GM21526 (cell line): Measurements from ENCODE around the gene ZFYVE1.
"Not testable (repeated sequence)": the region's sequence is repeated elsewhere in the genome, so short reads cannot be mapped to it uniquely, and the experiment has no call there.

Experiments
- ATAC-seq: cut with Tn5 transposase; IDR thresholded peaks from one replicate; pipeline ENCODE4 v1.9.1; 2021; ENCODE audit warnings: moderate library complexity; ENCODE audit not compliant: unreplicated experiment, low FRiP score

Gene ZFYVE1

DNA sequence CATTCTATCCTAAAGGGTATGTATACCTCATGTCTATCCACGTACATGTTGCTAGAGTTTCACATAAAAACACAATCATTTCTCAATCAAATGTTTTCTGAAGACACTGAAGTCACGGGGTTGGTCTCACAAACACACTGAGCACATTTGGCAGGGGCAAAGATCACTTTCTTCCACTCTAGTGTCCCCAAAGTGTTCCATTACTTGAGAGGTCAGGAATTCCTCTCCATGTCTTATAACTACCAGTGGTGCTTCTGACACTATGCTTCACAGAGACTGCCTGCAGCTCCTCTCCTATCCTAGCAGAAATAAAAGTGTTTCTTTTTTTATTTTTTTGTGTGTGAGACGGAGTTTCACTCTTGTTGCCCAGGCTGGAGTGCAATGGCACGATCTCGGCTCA is 19.1 kb downstream of the ZFYVE1 start:
- ATAC-seq, result no peak

DNA sequence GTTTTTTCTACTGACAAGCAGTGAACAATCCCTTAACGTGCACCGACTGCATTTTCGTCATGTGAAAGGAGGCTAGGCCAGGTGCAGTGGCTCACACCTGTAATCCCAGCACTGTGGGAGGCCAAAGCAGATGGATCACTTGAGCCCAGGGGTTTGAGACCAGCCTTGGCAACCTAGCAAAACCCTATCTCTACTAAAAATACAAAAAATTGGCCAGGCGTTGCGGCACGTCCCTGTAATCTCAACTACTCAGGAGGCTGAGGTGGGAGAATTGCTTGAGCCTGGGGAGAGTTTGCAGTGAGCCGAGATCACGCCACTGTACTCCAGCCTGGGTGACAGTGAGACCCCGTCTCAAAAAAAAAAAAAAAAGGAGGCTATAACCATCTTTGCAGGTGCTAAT is 22.3 kb downstream of the ZFYVE1 start:
- ATAC-seq, result not testable (repeated sequence)

DNA sequence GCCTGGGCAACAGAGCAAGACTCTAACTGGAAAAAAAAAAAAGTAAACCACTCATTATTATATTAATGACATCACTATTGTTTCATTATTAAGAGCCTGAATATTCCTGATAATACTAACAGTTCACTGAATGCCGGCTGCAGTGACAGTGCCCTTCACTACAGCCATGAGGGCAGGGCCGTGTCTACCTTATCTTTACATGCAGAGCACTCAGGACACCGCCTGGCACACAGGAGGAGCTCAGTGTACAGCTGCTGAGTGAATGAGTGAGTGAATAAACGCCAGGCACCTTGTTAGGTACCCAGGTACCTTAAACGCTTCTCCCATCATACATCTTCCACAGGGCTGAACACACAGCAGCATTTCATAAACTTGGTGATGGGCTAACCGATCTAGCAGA is 23.2 kb downstream of the ZFYVE1 start:
- no peak for ATAC-seq

DNA sequence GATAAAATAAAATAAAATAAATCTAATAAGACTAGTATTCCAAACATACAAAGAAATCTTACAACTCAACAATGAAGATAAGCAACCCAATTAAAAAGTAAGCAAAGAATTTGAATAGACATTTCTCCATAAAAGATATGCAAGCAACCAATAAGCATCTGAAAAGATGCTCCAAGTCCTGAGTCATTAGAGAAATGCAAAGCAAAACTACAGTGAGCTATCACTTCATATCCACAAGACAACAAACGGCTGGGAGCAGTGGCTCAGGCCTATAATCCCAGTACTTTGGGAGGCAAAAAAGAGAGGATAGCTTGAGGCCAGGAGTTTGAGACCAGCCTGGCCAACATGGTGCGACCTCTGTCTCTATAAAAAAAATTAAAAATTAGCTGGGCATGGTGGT is 26.8 kb downstream of the ZFYVE1 start:
- no peak for ATAC-seq

DNA sequence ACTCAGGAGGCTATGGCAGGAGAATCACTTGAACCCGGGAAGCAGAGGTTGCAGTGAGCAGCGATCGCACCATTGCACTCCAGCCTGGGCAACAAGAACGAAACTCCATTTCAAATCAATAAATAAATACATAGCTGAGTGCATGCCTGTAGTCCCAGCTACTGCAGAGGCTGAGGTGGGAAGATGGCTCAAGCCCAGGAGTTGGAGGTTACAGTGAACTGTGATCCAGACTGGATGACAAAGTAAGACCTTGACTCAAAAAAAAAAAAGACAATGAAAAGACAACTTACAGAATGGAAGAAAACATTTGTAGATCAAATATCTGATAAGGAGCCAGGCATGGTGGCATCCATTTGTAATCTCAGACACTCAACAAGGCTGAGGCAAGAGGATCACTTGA is 27.6 kb downstream of the ZFYVE1 start:
- ATAC-seq, result no peak

DNA sequence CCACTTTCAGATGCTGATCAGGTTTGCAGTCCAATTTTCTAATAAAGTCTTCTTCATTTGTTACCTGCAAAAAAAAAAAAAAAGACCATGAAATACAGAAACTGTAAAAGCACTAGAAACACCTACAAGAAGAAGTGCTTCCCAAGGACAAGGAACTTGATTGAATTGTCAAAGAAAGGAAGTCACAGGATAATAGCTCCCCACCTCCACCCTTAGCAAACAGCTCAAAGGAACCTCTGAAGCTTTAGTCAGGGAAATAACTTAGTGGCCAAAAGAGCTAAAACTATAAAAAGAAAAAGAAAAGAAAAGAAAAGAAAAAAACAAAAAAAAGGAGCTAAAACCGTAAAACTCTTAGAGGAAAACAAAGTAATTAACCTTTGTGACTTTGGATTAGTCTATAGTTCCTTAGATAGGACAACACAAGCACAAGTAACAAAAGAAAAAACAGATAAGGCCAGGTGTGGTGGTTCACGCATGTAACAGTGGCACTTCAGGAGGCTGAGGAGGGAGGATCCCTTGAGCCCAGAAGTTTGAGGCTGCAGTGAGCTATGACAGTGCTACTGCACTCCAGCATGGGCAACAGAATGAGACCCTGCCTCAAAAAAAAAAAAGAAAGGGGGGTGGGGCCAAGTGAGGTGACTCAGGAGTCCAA is 28.5 kb downstream of the ZFYVE1 start:
- ATAC-seq, result no peak

DNA sequence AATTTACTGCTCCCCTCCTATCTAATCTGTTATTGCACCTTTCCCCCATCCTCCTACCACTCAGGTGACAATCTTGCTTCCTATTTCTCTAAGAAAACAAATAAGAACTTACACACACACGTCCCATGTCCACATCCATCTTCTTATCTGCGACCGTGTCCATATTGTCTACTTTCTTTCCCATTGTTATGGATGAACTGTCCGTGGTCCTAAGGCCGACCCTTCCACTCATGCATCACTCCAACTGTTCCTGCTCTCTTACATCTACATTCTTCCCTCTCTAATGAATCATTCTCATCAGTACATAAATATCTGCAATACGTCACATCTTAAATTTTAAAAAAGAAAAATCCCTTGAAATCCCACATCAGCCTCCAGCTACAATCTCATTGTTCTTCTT is 30.0 kb downstream of the ZFYVE1 start:
- ATAC-seq, result no peak

DNA sequence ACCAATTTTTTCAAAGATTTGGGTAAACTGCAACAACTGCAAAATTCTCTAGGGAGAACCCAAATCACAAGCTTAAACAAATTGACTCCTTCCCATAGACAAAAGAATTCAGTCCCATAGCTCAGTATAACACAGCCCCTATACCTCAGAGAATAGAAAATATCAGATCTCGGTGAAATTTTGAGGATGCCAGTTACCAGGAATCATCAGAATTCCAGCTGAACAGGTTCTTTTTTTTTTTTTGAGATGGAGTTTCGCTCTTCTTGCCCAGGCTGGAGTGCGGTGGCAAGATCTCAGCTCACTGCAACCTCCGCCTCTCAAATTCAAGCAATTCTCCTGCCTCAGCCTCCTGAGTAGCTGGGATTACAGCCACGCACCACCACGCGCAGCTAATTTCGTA is 36.7 kb downstream of the ZFYVE1 start:
- ATAC-seq, result no peak

DNA sequence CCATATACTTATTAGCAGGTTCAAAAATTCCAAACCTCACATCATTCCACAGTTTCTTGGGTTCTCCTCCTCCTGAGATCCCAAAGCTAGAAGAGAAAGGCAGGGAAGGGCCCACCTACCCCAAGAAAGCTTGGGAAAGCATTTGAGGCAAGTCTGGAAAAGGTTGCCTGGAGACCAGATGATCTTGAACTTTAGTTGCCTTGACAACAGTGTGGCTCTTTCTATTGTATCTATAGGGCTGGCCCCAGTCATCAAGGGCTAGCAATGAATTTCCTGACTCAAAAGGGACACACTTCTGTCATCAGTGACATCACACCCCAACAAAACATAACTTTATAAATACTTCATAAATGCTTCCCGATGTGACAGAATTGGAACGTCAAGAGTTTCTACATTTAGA is 40.0 kb downstream of the ZFYVE1 start:
- no peak for ATAC-seq

DNA sequence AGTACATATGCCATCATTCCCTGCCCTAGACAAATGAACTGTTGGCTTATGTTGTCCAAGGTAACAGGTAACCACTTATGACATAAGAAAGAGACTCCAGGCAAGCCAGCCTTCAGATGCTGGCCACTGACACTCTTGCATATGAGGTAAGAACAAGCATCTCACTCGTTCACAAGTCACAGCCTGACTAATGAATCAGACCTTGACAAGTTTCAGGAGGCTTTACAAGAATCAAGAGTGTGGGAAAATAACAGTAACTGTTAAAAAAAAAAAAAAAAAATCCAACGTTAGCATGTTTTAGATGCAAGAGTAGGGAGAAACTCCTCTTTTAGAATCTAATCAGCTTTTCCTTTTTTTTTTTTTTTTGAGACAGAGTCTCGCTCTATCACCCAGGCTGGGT is 40.7 kb downstream of the ZFYVE1 start:
- no peak for ATAC-seq

DNA sequence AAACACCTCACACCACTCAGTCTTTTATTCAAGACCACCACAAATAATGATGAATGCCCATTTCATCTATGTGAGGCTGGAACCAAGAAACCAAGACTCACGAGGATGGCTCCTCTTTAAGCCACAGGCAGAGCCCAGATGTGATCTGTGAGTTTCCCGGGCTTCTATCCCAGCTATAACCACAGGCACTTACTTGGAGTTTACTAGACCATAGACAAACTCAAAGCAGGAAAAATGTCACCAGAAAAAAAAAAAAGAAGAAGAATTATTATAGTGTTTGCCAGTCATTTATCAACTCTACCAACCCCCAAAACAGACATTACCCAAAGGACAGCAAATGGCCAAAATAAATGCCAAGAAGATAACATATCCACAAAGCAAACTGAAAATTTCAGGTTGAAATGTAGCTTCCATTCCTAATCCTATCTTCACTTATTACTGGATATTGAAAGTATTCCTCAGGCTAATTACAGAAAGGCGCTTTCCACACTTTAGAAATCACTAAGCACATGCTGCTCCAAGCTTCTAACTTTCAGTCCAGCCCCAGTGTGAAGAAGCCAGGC is 44.7 kb downstream of the ZFYVE1 start:
- ATAC-seq, result no peak

DNA sequence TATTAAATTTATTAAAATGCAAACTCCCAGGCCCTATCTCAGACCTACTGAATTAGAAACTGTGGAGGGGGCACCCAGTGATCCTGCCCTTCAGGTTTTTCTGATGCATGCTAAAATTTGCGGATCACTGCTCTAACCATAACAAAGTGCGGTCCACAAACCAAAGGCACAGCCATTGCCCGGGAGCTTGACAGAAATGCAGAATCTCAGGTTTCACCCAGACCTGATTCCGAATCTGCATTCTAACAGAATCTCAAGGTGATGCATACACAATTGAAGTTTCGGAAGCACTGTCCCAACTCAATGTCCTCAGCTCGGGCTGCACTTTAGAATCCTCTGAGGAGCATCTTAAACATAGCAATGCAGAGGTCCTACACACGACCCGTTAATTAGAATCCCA is 46.0 kb downstream of the ZFYVE1 start:
- no peak for ATAC-seq

DNA sequence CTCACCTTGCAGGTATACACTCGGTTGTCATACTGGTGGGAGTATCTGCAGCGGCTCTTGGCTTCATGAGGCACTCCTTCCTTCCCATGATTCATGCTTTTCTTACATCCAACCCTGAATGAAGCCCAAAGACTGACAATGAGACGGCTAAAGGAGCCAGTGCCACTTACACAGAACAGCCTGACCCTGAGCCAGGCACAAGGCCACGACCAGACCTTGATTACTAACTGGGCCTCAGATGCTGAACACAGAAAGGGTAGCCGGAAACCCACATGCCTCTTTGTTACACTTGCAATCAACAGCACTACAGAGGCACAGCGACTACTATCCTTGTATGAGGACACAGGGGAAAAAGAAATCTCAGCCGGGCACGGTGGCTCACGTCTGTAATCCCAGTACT is 48.0 kb downstream of the ZFYVE1 start:
- no peak for ATAC-seq

DNA sequence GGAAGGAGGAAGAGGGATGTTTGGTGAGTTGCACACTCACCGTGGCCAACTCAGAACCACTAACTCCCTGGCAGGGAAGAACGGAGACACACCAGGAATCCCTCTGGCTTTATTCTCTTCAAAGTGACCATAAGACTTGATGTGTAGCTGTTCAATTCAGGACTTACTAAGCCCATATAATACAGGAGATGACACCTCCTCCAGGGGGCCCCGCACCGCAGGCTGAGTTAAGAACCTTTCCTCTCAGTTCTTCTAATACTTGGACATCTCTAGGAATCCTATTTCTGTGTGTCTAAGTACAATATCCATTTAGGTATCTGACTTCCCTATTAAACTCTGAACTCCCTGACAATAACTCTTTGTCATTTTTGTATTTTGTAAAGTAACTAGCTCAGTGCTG is 51.1 kb downstream of the ZFYVE1 start:
- no peak for ATAC-seq

DNA sequence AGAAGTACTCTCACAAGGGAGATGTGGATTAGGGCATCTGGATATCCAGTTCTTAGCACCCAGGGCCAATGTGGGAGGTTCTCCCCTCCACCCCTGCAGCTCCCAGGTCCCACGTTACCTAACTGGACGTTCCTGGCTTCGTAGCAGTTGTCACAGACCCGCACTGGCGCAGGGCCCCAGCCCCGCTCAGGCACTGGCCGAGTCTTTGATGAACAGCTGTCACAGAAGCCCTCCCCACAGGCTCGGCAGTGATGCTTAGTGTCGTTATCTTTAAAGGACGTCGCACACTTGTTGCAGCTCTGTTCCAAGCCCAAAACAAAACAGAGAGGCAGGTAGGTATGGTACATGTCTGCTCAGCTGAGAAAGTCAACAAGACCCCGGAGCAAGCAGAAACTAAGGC is 52.2 kb downstream of the ZFYVE1 start:
- ATAC-seq, result no peak

DNA sequence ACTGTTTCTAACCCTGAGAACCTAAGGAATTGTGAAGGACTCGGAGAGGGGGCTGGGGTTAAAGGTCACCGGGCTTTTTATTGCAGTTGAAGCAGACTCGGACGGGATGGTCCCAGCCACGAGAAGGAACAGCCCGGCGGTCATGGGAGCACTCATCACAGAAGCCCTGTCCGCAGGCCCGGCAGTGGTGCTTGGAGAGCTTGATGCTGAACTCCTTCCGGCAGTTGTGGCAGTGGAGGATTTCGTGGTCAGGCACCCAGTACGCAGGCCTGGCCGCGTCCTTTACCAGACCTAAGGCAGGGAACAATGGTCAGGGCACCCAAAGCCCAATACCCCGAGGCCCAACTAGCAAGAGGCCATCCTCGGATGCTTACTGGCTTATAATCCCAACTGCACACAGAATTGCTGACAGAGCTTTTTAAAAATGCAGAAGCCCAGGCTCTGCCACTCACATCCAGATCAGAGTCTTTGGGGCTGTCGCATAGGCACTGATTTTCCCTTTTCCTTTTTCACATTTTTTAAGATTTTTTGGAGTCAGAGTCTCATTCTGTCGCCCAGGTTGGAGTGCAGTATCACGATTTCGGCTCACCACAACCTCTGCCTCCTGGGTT is 56.0 kb downstream of the ZFYVE1 start:
- no peak for ATAC-seq

DNA sequence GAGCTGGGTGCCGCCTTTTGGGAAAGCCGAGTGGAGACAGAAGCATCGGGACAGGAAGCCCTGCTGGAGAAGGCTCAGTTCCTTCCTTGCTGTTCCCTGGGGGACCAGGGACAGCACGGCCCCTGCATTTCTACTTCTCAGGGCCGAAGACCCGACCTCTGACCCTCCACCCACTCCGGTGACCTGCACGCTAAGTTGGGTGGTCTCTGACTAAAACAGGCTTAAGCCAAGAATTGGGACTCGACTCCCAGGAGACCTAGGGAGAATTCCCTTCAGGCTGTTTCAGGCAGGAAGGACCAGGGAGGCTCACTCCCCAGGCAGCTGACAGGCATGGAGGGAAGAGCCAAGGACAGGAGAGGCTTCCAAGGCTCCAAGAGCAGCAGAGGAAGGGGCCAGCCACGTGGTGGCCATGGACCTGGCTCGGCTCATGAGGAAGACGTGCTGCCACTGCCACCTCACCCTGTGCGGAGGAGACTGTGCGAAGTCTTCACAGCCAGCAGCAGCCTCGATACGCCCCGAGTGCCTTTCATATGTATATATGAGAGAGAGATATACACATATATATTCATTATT is 56.8 kb downstream of the ZFYVE1 start:
- no peak for ATAC-seq

DNA sequence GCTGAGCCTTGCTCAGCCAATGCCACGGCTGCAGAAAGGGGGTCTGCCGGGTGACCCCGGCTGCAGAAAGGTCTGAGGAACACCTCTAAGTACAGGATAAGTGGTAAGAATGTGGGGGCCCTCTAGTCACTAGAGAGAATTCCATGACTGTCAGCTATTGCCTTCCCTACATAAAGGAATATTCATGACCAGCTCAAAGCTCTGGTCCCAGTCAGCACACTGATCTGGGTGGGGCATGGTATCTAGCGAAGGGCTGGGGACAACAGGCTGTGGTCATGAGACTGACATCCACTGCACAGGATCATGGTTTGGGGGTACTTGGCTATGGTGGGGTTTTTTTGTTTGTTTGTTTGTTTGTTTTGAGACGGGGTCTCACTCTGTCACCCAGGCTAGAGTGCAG is 58.6 kb downstream of the ZFYVE1 start:
- ATAC-seq, result no peak

DNA sequence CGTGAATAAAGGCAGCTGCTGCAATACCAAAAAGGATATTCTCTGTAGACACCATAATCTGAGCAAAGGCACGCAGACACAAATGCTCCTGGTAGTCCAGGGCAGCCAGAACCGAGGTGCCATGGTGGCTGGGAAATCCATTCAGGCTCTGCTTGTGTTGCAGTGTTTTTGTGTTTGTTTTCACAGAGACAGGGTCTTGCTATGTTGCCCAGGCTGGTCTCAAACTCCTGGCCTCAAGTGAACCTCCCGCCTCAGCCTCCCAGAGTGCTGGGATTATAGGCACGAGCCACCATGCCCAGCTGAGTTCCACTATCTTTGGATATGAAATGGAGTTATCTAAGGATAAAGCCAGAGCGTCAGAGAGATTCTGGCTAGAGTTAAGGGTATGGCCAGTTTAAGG is 60.9 kb downstream of the ZFYVE1 start:
- ATAC-seq, result no peak

DNA sequence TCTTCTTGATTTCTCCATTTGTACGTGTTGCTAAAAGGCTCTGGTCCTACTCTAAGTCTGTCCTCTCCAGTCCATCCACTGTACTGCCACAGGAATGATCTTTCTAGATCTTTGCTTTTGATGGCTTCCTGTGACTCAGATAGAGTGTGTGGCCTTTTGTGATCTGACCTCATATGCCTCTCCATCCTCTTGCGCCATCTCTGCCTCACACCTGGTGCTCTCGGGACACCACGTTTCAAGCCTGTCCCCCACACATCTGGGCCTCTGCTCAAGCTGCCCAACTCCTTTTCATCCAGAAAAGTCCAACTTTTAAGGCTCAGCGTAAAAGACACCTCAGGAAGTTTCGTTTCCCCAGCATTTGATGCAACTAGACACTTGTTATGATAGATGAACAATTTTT is 61.7 kb downstream of the ZFYVE1 start:
- ATAC-seq, result no peak

DNA sequence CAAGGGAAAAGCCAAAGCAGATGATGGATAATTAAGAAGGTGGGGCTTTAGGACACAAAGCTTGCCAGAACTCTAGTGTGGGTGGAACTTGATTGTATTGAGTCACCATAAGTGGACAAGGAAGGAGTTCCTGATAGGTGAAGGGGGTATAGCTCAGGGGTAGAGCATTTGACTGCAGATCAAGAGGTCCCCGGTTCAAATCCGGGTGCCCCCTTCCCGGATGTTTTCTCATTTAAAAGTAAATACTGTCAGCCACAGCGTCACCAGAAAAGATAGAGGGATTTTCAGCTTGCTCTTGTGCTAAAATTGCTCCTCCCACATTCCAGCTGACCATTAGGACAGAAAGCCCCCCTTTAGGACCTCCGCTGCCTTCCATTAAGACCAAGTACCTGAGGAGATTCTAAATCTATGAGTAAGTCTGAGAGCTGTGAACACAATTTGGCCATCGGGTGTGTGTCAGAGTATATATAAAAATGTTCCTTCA is 64.0 kb downstream of the ZFYVE1 start:
- no peak for ATAC-seq

DNA sequence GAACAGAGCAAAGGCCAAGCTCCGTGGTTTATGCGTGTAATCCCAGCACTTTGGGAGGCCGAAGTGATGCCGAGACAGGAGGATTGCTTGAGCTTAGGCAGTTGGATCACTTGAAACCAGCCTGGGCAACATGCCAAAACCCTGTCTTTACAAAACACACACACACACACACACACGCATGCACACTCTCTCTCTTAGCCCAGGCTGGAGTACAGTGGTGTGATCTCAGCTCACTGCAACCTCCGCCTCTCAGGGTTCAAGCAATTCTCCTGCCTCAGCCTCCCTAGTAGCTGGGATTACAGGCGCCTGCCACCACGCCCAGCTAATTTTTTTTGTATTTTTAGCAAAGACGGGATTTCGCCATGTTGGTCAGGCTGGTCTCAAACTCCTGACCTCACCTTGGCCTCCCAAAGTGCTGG is 64.6 kb downstream of the ZFYVE1 start:
- not testable (repeated sequence) for ATAC-seq
